Activated CD4-positive, alpha-beta T cell treated with anti-CD3 and anti-CD28 coated beads, Interleukin-2, amount 50 U/mL, for 16 hours (primary cell): ENCODE results near the gene CELF2.
A peak's percentile ranks its signal among the peaks of the same experiment; 100 is the strongest.

ENCODE experiments used
- DNase-seq: peaks from one replicate; pipeline ENCODE4 v3.0.0-alpha.2; 2020

CELF2 gene

DNA sequence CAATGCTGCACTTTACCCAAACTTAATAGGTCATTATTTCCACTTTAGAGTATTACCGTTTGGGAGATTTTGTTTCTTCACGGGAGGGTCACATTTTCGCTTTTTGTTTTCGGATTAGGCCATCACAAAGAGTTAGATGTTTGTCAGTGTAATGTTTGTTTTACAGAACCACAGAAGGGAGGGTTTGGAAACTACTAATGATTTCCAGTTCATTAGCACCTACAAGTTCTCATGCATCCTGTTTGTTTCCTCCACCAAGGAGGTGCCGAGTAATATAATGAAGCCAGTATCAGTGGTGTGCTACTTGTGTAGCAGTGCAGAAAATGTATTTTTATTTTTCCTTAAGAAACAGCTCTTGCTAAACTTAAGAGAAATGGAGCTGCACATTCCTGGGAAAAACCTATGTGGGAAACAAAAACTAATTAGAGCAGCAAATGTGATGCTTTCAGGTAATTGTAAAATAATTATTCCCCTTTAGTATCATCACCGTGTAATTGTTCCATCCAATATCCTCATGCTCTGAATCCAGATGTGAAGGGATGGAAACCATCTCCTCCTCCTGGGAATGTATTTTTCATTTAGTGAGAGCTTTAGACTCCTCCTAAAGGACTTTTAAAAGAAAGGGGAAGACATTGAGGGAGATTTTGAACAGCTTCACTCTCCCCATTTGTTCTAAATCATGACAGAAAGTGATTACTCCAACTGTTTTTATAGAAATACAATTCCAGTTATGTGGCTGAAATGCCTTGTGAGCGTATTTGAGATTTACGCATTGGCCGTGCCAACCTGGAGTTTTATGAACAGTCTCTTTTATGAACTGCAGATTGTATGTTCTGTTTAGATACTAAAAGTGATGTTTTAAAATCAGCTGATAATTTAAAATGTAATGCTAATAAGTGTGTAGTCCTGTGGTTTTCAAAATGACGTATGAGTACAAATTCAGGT lies 5.6 kb downstream of the CELF2 start:
- DNase-seq, result peak; percentile 25

GRCh38 chr10:11024596-11024995 lies 6.9 kb downstream of the CELF2 start:
- DNase-seq, result no peak

DNA sequence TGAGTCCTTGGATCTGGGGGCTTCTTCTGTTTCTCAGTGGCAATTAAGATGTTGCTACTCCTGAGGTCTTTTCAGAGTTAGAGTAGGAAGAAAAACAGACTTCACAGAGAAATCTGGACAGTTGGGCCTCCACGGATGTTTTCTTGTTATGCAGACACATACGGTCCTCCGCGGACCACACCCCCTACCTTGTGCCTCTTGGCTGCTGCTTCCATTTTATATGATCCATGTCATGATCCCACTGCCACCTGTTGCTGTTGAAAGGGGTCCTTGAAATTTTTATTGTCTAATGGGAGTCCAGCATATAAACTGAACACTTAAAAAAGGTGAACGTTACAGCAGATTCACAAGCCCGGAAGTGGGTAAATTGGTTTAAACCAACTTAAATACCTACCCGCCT lies 8.3 kb downstream of the CELF2 start:
- no peak for DNase-seq

DNA sequence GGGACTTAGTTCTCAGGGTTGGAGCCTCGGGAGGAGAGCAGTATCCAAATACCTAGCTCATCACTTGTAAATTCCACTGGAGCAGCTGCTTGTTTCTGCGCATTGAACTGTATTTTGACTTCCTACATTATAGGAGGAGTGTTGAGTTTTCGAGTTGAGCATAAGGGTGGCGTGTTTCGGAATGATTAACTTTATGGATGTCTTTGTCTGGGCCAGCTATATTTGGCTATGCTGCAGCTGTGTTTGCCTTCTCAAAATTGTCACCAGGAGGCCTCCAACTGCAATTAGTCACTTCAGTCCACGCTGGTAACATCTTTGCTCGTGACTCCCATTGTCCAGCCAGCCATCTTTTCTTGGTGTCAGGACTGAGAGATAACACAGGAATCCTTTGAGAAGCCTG lies 9.1 kb downstream of the CELF2 start:
- DNase-seq, result no peak

GRCh38 chr10:11034762-11035161 lies 17.1 kb downstream of the CELF2 start:
- DNase-seq, result no peak

GRCh38 chr10:11035301-11035991 lies 17.8 kb downstream of the CELF2 start:
- DNase-seq, result peak; percentile 7

GRCh38 chr10:11036424-11037011 lies 18.8 kb downstream of the CELF2 start:
- DNase-seq, result no peak

GRCh38 chr10:11037991-11038390 lies 20.3 kb downstream of the CELF2 start:
- no peak for DNase-seq

DNA sequence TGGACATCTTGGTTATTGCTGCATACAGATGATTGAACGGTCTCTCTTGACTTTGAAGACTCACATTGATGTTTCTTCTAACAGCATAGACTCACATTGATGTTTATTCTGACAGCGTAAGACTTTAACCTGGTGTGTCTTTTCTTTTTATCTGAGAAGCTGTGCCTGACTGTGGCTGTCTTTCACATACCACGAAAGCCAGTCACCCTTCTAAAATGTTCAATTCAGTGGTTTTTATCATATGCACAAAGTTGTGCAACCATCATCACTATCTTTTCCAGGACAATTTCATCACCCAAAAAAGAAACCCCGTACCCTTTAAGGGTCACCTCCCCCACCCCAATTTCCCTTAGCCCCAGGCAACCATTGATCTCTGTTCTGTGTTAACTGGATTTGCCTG lies 24.7 kb downstream of the CELF2 start:
- DNase-seq, result no peak

DNA sequence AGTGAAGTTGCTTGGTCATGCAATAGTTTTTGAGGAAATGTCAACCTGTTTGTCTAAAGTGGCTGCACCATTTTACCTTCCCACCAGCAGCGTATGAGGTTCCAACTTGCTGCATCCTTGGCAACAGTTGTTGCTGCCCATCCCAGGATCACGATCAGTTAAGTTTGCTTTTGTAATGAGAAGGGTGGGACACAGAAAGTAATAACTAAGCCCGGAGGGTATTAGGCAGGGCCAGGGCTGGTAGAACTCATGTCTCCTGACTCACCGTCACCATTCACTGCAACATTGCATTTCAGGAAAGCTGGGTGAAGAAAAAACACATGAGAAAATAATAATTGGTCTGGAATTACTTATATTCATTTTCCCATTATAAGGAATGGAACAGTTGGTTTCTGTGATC lies 25.4 kb downstream of the CELF2 start:
- no peak for DNase-seq

DNA sequence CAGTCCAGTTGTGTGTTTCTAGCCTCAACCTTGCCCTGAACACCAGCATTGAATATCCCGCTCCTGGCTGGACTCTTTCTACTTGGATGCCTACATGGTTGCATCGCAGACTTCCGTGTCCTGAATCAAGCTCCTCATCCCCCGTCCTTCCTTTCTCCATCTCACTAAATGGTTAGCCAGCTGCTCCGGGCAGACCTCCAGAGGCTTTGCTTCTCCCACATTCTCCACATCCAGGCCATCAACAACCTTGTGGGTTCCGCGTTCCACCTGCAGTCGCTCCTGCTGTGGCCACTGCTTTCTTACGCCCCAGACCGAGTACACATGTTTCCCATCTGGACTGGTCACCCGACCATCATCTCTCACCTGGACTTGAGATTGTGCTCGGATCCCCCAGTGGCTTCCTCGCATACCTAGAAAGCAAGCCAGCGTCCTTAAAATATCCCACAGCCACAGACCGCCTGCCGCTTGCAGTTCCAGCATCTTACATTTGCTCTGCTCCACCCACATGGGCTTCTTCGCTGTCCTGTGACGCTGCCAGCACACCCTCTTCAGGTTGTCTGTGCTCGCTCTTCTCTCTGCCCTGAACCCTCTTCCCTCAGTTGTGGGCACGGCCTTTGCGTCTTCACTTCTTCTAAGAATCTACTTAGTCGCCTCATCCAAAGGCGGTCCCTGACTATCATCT lies 25.9 kb downstream of the CELF2 start:
- no peak for DNase-seq

DNA sequence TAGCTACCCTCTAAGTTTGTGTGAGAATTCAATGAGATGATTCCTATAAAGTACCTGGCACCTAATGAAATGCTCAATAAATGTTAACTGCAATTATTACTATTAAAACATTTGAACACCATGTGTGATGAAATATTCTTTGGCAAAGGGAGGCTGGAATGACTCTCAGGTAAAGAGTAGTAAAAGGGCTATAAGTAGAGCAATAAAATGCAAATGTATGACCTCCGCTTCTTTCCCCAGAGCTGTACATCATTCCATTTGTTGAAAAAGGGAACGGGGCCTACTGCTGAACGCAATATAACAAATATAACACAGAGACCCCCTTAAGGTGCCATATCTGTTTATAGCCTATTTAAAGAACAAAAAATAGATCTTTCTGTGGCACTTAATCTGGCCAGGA lies 27.8 kb downstream of the CELF2 start:
- DNase-seq, result no peak

DNA sequence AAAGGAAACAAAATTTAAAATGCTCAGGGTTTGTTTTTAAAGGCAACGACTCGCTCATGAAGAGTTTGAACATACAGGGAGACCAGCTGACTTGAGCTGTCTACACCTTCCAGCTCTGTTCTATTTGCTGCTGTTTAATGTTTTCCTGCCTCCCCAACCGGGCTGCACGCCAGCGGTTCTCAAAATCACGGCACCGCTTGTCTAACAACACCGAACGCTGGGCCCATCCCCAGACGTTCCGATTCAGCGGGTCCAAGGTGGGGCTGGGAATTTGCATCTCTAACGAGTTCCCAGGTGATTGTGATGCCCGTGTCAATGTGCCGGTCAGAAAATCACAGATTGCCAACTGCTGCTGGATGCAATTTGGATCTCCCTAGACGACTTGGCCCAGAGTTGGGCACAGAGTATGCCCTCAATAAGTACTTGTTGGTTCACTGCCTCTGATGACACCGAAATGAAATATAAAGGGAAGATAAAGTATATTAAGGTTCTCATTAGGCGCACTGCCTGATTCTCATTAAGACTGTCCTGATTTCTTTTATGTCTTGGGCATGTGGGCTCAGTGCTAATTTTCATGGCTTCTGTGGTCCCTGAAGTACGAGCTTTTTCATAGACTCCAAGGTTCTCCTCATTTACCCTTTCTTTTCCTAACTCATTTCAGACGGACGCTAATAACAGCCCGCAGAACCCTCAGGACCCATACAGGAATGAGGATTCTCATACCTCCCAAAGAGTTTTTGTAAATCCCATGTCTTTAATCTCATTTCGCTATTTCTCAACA lies 28.5 kb downstream of the CELF2 start:
- DNase-seq, result no peak

GRCh38 chr10:11046776-11047160 lies 29.1 kb downstream of the CELF2 start:
- DNase-seq, result no peak

DNA sequence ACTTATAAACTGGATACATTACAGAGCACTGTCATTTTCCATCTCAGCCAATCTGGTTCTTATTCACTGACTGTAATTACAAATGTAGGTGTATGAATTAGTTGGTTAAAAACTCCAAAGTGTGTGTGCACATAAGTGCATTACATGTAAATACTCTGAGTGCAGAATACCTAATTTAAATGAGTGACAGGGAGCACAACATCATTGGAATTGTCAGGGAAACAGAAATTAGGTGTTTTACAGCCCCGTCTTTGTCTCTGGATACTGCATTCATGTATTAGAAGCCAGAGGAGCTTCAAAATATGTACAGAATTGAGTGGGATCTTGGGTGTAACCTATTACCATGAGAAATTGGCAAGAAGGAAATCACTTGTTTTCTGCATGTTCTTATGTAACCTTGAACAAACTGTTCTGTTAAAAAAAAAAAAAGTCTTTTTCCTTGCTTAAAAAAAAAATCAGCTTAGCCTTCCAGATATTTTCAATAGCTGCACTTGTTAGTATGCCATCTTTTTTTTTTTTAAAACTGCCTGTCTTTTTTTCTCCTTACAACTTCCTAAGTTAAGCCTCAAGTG lies 31.1 kb downstream of the CELF2 start:
- DNase-seq, result no peak

GRCh38 chr10:11049806-11050205 lies 32.1 kb downstream of the CELF2 start:
- no peak for DNase-seq

- DNase-seq, result no peak
These were observed 32.9 kb downstream of the CELF2 start for GRCh38 chr10:11050301-11051287.

DNA sequence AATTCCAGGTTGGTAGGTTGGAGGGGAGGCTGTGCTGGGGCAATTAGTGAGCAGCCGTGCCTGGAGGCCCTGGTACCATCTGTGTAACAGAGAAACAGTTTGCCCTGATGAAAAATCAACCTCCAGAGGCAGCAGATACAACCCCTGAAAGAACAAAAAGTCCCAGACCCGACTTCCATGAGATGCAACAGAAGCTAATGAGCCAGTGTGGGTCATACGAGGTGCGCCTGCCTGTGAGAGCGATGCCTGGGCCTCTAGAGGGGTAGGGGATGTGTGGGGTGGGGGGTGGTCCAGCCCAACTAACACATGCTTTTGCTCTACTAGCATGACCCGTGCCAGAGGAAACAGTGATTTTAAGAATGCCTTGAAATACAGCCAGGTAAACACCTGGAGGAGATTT lies 39.3 kb downstream of the CELF2 start:
- DNase-seq, result no peak

- DNase-seq, result no peak
These were observed 39.8 kb downstream of the CELF2 start for GRCh38 chr10:11057448-11057847.

- DNase-seq, result no peak
These were observed 40.3 kb downstream of the CELF2 start for GRCh38 chr10:11057994-11058393.

DNA sequence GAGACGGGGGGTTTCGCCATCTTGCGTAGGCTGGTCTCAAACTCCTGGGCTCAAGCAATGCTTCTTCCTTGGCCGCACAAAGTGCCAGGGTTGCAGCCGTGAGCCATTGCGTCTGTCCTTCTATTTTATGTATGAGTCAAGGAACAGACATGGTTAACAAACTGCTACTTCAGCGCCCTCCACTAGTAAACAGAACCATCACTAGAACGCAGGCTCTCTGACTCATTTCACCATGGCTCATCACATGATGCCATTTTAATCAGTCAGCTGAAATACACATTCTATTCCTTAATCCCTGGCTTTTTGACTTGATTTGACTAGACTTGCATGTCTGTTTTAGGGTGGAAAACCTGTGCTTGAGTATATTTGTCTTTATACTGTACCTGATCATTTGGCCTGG lies 41.3 kb downstream of the CELF2 start:
- DNase-seq, result no peak
